WTC11 (cell line): Measurements from ENCODE around the gene SP100.

ENCODE experiments used
- ATF3 ChIP-seq: sonication (generic); formaldehyde crosslinking; conservative IDR thresholded peaks from 2 replicates; pipeline ENCODE4 v1.8.1; 2022; ENCODE audit warnings: mild to moderate bottlenecking, missing genetic modification reagents
- E2F1 ChIP-seq: sonication (generic); formaldehyde crosslinking; IDR thresholded peaks from 2 replicates; pipeline ENCODE4 v1.8.0; 2022; ENCODE audit warnings: mild to moderate bottlenecking, missing genetic modification reagents
- GABPB1 ChIP-seq: sonication (generic); formaldehyde crosslinking; IDR thresholded peaks from 2 replicates; pipeline ENCODE4 v1.8.1; 2023; ENCODE audit warnings: mild to moderate bottlenecking, missing genetic modification reagents
- JUN ChIP-seq: sonication (generic); formaldehyde crosslinking; IDR thresholded peaks from 2 replicates; pipeline ENCODE4 v1.8.0; 2023; ENCODE audit warnings: mild to moderate bottlenecking, missing genetic modification reagents
- MYBL2 ChIP-seq: sonication (generic); formaldehyde crosslinking; IDR thresholded peaks from 2 replicates; pipeline ENCODE4 v1.8.1; 2023; ENCODE audit warnings: mild to moderate bottlenecking, moderate library complexity, missing genetic modification reagents
- SMAD4 ChIP-seq: sonication (generic); formaldehyde crosslinking; IDR thresholded peaks from 2 replicates; pipeline ENCODE4 v1.8.0; 2022; ENCODE audit warnings: mild to moderate bottlenecking, missing genetic modification reagents
- SP1 ChIP-seq: sonication (generic); formaldehyde crosslinking; conservative IDR thresholded peaks from 2 replicates; pipeline ENCODE4 v1.8.1; 2022; ENCODE audit warnings: missing genetic modification reagents
- ZBTB21 ChIP-seq: sonication (generic); formaldehyde crosslinking; IDR thresholded peaks from 2 replicates; pipeline ENCODE4 v1.8.1; 2023; ENCODE audit warnings: mild to moderate bottlenecking, missing genetic modification reagents, borderline replicate concordance
- ZSCAN18 ChIP-seq: fragments of 250-450 bp; sonication (Bioruptor Pico); IDR thresholded peaks from 2 replicates; pipeline ENCODE4 v2.1.2; 2022; ENCODE audit warnings: mild to moderate bottlenecking, moderate library complexity
- TF ChIP-seq, protein P1 (sequence below): fragments of 200-600 bp; IDR thresholded peaks from 2 replicates; pipeline ENCODE4 v1.8.0; 2022; ENCODE audit warnings: antibody characterized with exemption
- TF ChIP-seq, protein P2 (sequence below): sonication (generic); formaldehyde crosslinking; IDR thresholded peaks from 2 replicates; pipeline ENCODE4 v1.8.0; 2022; ENCODE audit warnings: mild to moderate bottlenecking, missing genetic modification reagents
- TF ChIP-seq, protein P3 (sequence below): sonication (generic); formaldehyde crosslinking; IDR thresholded peaks from 2 replicates; pipeline ENCODE4 v1.8.1; 2022; ENCODE audit warnings: low read depth, mild to moderate bottlenecking, moderate library complexity, missing genetic modification reagents, borderline replicate concordance
- TF ChIP-seq, protein P4 (sequence below): sonication (generic); formaldehyde crosslinking; IDR thresholded peaks from 2 replicates; pipeline ENCODE4 v1.8.0; 2023; ENCODE audit warnings: missing genetic modification reagents
- TF ChIP-seq, protein P5 (sequence below): sonication (generic); formaldehyde crosslinking; IDR thresholded peaks from 2 replicates; pipeline ENCODE4 v1.8.1; 2023; ENCODE audit warnings: mild to moderate bottlenecking, missing genetic modification reagents

DNA sequence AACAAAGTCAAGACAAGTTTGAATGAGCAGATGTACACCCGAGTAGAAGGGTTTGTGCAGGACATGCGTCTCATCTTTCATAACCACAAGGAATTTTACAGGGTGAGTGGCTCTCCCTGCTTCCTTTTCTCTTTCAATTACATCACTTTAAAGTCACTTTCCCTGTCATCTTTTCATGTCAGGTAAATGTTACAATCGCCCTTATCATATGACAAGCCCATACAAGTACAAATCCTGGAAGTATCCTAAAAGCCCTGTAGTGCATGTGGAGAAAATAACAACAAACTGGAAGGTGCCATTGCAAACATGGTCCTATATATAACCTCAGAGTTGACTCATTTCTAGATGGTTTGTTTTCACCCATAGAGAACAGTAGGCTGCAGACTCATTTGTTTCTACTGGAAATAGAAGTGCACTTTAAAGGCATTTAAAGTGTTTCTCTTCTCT, 126.0 kb downstream of the SP100 start:
- TF ChIP-seq, protein P1, sequence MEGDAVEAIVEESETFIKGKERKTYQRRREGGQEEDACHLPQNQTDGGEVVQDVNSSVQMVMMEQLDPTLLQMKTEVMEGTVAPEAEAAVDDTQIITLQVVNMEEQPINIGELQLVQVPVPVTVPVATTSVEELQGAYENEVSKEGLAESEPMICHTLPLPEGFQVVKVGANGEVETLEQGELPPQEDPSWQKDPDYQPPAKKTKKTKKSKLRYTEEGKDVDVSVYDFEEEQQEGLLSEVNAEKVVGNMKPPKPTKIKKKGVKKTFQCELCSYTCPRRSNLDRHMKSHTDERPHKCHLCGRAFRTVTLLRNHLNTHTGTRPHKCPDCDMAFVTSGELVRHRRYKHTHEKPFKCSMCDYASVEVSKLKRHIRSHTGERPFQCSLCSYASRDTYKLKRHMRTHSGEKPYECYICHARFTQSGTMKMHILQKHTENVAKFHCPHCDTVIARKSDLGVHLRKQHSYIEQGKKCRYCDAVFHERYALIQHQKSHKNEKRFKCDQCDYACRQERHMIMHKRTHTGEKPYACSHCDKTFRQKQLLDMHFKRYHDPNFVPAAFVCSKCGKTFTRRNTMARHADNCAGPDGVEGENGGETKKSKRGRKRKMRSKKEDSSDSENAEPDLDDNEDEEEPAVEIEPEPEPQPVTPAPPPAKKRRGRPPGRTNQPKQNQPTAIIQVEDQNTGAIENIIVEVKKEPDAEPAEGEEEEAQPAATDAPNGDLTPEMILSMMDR: no peak
- TF ChIP-seq ZBTB21 (CRISPR knock-in tag): no peak
- TF ChIP-seq ATF3 (CRISPR knock-in tag): no peak
- TF ChIP-seq, protein P2, sequence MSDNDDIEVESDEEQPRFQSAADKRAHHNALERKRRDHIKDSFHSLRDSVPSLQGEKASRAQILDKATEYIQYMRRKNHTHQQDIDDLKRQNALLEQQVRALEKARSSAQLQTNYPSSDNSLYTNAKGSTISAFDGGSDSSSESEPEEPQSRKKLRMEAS (CRISPR knock-in tag): no peak
- TF ChIP-seq SMAD4: no peak
- no peak for TF ChIP-seq GABPB1
- TF ChIP-seq, protein P3, sequence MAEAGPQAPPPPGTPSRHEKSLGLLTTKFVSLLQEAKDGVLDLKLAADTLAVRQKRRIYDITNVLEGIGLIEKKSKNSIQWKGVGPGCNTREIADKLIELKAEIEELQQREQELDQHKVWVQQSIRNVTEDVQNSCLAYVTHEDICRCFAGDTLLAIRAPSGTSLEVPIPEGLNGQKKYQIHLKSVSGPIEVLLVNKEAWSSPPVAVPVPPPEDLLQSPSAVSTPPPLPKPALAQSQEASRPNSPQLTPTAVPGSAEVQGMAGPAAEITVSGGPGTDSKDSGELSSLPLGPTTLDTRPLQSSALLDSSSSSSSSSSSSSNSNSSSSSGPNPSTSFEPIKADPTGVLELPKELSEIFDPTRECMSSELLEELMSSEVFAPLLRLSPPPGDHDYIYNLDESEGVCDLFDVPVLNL (CRISPR knock-in tag): no peak
- TF ChIP-seq, protein P4, sequence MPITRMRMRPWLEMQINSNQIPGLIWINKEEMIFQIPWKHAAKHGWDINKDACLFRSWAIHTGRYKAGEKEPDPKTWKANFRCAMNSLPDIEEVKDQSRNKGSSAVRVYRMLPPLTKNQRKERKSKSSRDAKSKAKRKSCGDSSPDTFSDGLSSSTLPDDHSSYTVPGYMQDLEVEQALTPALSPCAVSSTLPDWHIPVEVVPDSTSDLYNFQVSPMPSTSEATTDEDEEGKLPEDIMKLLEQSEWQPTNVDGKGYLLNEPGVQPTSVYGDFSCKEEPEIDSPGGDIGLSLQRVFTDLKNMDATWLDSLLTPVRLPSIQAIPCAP (CRISPR knock-in tag): no peak
- TF ChIP-seq, protein P5, sequence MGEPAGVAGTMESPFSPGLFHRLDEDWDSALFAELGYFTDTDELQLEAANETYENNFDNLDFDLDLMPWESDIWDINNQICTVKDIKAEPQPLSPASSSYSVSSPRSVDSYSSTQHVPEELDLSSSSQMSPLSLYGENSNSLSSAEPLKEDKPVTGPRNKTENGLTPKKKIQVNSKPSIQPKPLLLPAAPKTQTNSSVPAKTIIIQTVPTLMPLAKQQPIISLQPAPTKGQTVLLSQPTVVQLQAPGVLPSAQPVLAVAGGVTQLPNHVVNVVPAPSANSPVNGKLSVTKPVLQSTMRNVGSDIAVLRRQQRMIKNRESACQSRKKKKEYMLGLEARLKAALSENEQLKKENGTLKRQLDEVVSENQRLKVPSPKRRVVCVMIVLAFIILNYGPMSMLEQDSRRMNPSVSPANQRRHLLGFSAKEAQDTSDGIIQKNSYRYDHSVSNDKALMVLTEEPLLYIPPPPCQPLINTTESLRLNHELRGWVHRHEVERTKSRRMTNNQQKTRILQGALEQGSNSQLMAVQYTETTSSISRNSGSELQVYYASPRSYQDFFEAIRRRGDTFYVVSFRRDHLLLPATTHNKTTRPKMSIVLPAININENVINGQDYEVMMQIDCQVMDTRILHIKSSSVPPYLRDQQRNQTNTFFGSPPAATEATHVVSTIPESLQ (CRISPR knock-in tag): no peak
- TF ChIP-seq ZSCAN18 (CRISPR knock-in tag): no peak
- TF ChIP-seq MYBL2: no peak
- TF ChIP-seq JUN (CRISPR knock-in tag): no peak
- TF ChIP-seq E2F1 (CRISPR knock-in tag): no peak
- no peak for TF ChIP-seq SP1 (CRISPR knock-in tag)
